ENCODE data around the gene SRSF4. TPM values are rescaled to one million over a fixed set of nuclear protein-coding genes. Genes with fewer than 3 reads are reported as not detected.
"Not testable (repeated sequence)": the region's sequence is repeated elsewhere in the genome, so short reads cannot be mapped to it uniquely, and the experiment has no call there.

Gene SRSF4
- total RNA-seq, 1 donor from 2014 or later, result 129 TPM

DNA sequence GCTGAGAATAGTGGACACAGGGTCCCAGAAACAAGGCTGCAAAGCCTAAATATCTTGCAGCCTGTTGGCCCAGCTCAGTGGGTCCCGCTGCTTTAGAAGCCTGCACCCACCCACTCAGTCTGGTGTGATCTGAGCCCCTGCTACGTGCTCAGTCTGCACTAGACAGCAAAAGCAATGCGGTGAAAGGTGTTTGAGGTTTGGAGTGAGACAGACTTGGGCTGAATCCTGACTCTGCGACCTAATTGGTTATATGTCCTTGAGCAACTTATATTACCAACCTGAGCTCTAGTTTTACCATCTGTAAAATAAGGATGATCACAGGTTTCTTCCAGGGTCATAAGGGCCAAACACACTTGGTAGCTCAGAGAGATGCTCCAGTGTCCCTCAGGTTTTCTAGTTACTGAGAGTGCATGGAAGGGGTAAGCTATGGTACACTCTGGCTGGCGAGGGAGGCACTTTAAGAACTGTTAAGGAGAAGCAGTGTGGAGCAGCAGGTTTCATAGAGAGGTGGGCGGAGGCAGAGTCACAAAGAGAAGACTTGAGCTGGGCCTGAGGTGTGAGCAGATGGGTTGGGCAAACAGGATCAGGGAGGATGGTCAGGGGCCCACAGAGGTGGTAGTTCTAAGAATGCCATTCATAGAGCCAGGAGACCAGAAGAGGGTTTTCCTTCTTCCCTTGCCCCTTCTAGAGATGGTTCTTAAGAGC is 68.1 kb downstream of the SRSF4 start:
- Mint-ChIP-seq H3K27me3 (ENCODE audit: insufficient read depth) (no peaks in the 10 kb centered on the region), H3K4me1 (ENCODE audit: low read depth) (peaks cover 6% of the 10 kb centered on the region), H3K36me3 (ENCODE audit: low read depth) (peaks cover 33% of the 10 kb centered on the region), H3K9me3 (no peaks in the 10 kb centered on the region), H3K27ac (no peak overlapping the region), H3K4me3 (no peak overlapping the region)
- intact Hi-C loops (cut with micrococcal nuclease), result no loop called here
- no peak for DNase-seq (ENCODE audit: low spot score)

DNA sequence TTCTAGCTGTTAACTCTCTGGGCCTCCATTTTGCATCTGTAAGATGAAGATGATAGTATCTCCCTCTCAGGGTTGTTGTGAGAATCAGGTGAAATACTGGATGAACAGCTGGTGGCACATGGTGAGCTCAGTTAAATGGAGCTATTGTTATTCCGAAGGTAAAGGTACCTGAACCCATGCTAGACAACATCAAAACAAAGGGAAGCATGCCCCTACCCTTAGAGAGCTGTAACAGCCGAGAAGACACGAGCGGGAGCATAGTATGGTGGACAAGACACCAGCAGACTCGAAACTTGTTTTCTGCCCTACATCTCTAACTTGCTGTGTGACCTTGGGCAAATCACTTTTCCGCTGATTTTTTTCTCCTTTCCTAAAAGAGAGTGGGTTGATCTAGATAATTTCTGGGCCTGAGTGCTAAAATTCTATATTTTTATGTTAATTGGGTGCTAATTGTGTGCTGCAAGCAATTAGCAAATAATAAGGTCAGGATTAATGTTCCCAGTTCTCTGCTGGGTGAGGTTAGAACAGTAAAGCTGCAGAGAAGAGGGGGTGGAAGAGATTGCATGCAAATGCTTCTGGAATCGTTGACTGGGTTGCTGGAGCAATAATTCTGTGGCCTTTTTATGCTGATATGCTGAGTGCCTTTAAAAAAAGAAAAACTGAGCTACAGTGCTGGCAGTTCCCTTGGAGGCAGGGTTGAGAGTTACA is 68.8 kb downstream of the SRSF4 start:
- intact Hi-C loops (cut with micrococcal nuclease), result no loop called here
- no peak overlapping the region for H3K4me3 Mint-ChIP-seq
- no peaks in the 10 kb centered on the region for H3K27me3 Mint-ChIP-seq (ENCODE audit: insufficient read depth)
- H3K4me1 Mint-ChIP-seq (ENCODE audit: low read depth), result peaks cover 6% of the 10 kb centered on the region
- H3K36me3 Mint-ChIP-seq (ENCODE audit: low read depth), result peaks cover 29% of the 10 kb centered on the region
- H3K9me3 Mint-ChIP-seq, result no peaks in the 10 kb centered on the region
- no peak overlapping the region for H3K27ac Mint-ChIP-seq
- no peak for DNase-seq (ENCODE audit: low spot score)

DNA sequence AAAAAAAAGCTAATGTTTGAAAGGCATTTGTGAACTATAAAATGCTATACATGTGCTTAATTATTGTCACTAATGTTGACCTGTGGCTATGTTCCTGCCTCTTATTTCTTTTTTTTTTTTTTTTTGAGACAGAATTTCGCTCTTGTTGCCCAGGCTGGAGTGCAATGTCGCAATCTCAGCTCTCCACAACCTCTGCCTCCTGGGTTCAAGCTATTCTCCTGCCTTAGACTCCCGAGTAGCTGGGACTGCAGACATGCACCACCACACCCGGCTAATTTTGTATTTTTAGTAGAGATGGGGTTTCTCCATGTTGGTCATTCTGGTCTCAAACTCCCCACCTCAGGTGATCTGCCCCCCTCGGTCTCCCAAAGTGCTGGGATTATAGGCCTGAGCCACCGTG is 73.7 kb downstream of the SRSF4 start:
- DNase-seq (ENCODE audit: low spot score); H3K4me3 Mint-ChIP-seq; H3K4me1 Mint-ChIP-seq (ENCODE audit: low read depth); H3K27me3 Mint-ChIP-seq (ENCODE audit: insufficient read depth); intact Hi-C loops (cut with micrococcal nuclease); H3K9me3 Mint-ChIP-seq; H3K27ac Mint-ChIP-seq: not testable (repeated sequence)
- peaks cover 11% of the 10 kb centered on the region for H3K36me3 Mint-ChIP-seq (ENCODE audit: low read depth)

DNA sequence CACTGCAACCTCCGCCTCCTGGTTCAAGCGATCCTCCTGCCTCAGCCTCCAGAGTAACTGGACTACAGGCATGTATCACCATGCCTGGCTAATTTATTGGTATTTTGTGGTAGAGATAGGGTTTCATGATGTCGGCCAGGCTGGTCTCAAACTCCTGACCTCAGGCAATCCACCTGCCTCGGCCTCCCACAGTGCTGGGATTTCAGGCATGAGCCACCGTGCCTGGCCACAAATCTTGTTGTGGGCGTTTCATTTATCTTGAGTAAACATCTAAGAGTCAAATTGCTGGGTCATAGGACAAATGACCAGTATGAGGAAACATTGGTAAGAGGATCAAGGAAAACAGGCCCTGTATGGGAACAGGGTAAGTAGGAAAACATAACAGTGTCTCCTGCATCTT is 75.9 kb downstream of the SRSF4 start:
- no peak overlapping the region for H3K27ac Mint-ChIP-seq
- intact Hi-C loops (cut with micrococcal nuclease), result no loop called here

DNA sequence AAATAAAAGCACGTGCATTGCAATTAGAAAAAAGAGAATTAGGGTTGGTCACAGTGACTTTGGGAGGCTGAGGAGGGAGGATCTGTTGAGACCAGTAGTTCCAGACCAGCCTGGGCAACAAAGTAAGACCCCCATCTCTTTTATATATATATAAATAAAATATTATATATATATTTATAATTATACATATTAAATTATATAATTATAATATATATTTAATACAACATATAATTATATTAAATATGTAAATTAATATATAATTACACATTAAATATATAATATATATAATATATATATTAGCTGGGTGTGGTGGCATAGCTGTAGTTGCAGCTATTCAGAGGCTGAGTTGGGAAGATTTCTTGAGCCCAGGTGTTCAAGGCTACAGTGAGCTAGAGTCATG is 81.2 kb downstream of the SRSF4 start:
- Mint-ChIP-seq H3K4me3 (no peak overlapping the region), H3K9me3 (no peaks in the 10 kb centered on the region), H3K36me3 (ENCODE audit: low read depth) (peaks cover 25% of the 10 kb centered on the region), H3K27ac (no peak overlapping the region), H3K27me3 (ENCODE audit: insufficient read depth) (no peaks in the 10 kb centered on the region), H3K4me1 (ENCODE audit: low read depth) (peaks cover 6% of the 10 kb centered on the region)
- intact Hi-C loops (cut with micrococcal nuclease), result no loop called here
- no peak for DNase-seq (ENCODE audit: low spot score)

More for the DNA sequence above, 75.9 kb downstream of the SRSF4 start:
- Mint-ChIP-seq H3K9me3 (no peaks in the 10 kb centered on the region), H3K27me3 (ENCODE audit: insufficient read depth) (no peaks in the 10 kb centered on the region), H3K4me1 (ENCODE audit: low read depth) (no peaks in the 10 kb centered on the region), H3K36me3 (ENCODE audit: low read depth) (peaks cover 12% of the 10 kb centered on the region), H3K4me3 (no peak overlapping the region)
- DNase-seq (ENCODE audit: low spot score), result no peak

DNA sequence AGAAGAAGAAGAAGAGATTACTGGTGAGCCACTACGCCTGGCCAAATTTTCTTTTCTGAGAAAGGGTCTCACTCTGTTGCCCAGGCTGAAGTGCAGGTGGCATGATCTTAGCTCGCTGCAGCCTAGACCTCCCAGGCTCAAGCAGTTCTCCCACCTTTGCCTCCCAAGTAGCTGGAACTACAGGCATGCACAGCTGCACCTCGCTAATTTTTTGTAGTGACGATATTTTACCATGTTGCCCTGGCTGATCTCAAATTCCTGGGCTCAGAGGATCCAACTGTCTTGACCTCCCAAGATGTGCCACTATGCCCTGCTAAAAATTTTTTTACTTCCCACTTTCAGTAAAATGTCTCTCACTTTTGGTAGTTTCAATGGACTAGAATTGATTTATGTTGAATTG is 82.4 kb downstream of the SRSF4 start:
- Mint-ChIP-seq H3K4me1 (ENCODE audit: low read depth) (peaks cover 6% of the 10 kb centered on the region), H3K9me3 (no peaks in the 10 kb centered on the region), H3K4me3 (no peak overlapping the region), H3K36me3 (ENCODE audit: low read depth) (peaks cover 27% of the 10 kb centered on the region), H3K27ac (no peak overlapping the region), H3K27me3 (ENCODE audit: insufficient read depth) (no peaks in the 10 kb centered on the region)
- intact Hi-C loops (cut with micrococcal nuclease), result no loop called here
- DNase-seq (ENCODE audit: low spot score), result no peak

Other genes starting within 250 kb of the SRSF4 start
- gene TMEM200B, start 58.0 kb downstream of the SRSF4 start, total RNA-seq, result 0.47 and 0.56 TPM in 2 replicates
- 34.5 and 36.4 TPM in 2 replicates for gene MECR, start 49.0 kb upstream of the SRSF4 start, total RNA-seq
- gene PTPRU, start 54.6 kb upstream of the SRSF4 start, total RNA-seq, result 0.67 and 0.76 TPM in 2 replicates